Measurements from ENCODE around the gene PCDHB11. TPM values are rescaled to one million over a fixed set of nuclear protein-coding genes. Genes with fewer than 3 reads are reported as not detected.
"Not testable (repeated sequence)": the region's sequence is repeated elsewhere in the genome, so short reads cannot be mapped to it uniquely, and the experiment has no call there.

Gene PCDHB11
- total RNA-seq, 1 donor from 2014 or later, result 8.5 TPM

DNA sequence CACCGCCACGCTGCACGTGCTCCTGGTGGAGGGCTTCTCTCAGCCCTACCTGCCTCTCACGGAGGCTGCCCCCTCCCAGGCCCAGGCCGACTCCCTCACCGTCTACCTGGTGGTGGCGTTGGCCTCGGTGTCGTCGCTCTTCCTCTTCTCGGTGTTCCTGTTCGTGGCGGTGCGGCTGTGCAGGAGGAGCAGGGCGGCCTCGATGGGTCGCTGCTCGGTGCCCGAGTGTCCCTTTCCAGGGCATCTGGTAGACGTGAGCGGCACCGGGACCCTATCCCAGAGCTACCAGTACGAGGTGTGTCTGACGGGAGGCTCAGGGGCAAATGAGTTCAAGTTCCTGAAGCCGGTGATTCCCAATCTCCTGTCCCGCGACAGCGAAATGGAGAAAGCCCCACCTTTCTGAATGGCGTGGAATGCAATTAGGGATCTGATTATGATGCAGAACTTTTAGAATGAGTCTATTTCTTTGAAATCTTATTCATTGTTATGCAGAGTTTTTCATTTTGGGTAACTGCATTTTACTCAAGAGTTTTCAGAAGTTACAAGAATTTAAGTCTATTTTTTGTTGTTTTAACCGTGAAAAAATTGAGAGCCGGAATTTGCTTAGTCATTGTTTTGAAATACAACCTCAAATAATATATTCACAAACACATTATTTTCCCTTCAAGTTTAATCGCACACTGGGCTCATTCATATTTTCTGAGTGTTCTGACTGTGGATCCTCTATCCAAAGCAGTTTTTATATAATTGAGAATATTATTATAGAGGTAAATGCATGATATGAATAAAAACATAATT is 37.3 kb downstream of the PCDHB11 start:
- DNase-seq (ENCODE audit: low spot score), result no peak

GRCh38 chr5:141241496-141241895 is 42.1 kb downstream of the PCDHB11 start:
- no peak for DNase-seq (ENCODE audit: low spot score)

- DNase-seq (ENCODE audit: low spot score), result no peak
Measured at GRCh38 chr5:141245250-141245717, 45.9 kb downstream of the PCDHB11 start, which contains the start of gene PCDHB15. Gene PCDHB15 (plus strand): TSS chr5:141245395. CDS start chr5:141245579, 184 bp downstream.

GRCh38 chr5:141246971-141247370 is 47.5 kb downstream of the PCDHB11 start:
- not testable (repeated sequence) for DNase-seq (ENCODE audit: low spot score)

DNA sequence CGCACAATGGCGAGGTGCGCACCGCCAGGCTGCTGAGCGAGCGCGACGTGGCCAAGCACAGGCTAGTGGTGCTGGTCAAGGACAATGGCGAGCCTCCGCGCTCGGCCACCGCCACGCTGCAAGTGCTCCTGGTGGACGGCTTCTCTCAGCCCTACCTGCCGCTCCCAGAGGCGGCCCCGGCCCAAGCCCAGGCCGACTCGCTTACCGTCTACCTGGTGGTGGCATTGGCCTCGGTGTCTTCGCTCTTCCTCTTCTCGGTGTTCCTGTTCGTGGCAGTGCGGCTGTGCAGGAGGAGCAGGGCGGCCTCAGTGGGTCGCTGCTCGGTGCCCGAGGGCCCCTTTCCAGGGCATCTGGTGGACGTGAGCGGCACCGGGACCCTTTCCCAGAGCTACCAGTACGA is 48.0 kb downstream of the PCDHB11 start:
- DNase-seq (ENCODE audit: low spot score), result not testable (repeated sequence)

GRCh38 chr5:141250576-141250975 is 51.1 kb downstream of the PCDHB11 start:
- DNase-seq (ENCODE audit: low spot score), result no peak

Other genes starting within 250 kb of the PCDHB11 start
- 33.4 TPM for gene PCDHAC2, start 233.2 kb upstream of the PCDHB11 start, total RNA-seq
- 0.09 TPM for gene PCDHB1, start 148.3 kb upstream of the PCDHB11 start, total RNA-seq
- gene PCDHB2, start 105.0 kb upstream of the PCDHB11 start, total RNA-seq, result 3.6 TPM
- gene PCDHB3, start 99.2 kb upstream of the PCDHB11 start, total RNA-seq, result 1.4 TPM
- gene PCDHB4, start 77.8 kb upstream of the PCDHB11 start, total RNA-seq, result 5.2 TPM
- 8.0 TPM for gene PCDHB5, start 64.4 kb upstream of the PCDHB11 start, total RNA-seq
- 0.60 TPM for gene PCDHB6, start 49.6 kb upstream of the PCDHB11 start, total RNA-seq
- 2.1 TPM for gene PCDHB7, start 27.0 kb upstream of the PCDHB11 start, total RNA-seq
- 1.8 TPM for gene PCDHB8, start 21.8 kb upstream of the PCDHB11 start, total RNA-seq
- gene PCDHB16, start 17.2 kb upstream of the PCDHB11 start, total RNA-seq, result 3.0 TPM
- 2.1 TPM for gene PCDHB9, start 12.5 kb upstream of the PCDHB11 start, total RNA-seq
- 2.5 TPM for gene PCDHB10, start 7.3 kb upstream of the PCDHB11 start, total RNA-seq
- gene PCDHB12, start 9.1 kb downstream of the PCDHB11 start, total RNA-seq, result 3.5 TPM
- gene PCDHB13, start 14.3 kb downstream of the PCDHB11 start, total RNA-seq, result 8.3 TPM
- 9.4 TPM for gene PCDHB14, start 23.7 kb downstream of the PCDHB11 start, total RNA-seq
- 3.6 TPM for gene PCDHB15, start 45.8 kb downstream of the PCDHB11 start, total RNA-seq
- not detected for gene SLC25A2, start 104.4 kb downstream of the PCDHB11 start, total RNA-seq
- gene TAF7, start 121.2 kb downstream of the PCDHB11 start, total RNA-seq, result 65.2 TPM
- 0.72 TPM for gene PCDHGA1, start 130.9 kb downstream of the PCDHB11 start, total RNA-seq
- gene PCDHGA2, start 139.1 kb downstream of the PCDHB11 start, total RNA-seq, result 6.7 TPM
- gene PCDHGA3, start 144.2 kb downstream of the PCDHB11 start, total RNA-seq, result 4.0 TPM
- gene PCDHGB1, start 150.5 kb downstream of the PCDHB11 start, total RNA-seq, result 4.6 TPM
- gene PCDHGA4, start 155.4 kb downstream of the PCDHB11 start, total RNA-seq, result 3.3 TPM
- 5.1 TPM for gene PCDHGB2, start 160.4 kb downstream of the PCDHB11 start, total RNA-seq
- gene PCDHGA5, start 164.5 kb downstream of the PCDHB11 start, total RNA-seq, result 3.3 TPM
- 3.0 TPM for gene PCDHGB3, start 170.6 kb downstream of the PCDHB11 start, total RNA-seq
- gene PCDHGA6, start 174.3 kb downstream of the PCDHB11 start, total RNA-seq, result 6.6 TPM
- gene PCDHGA7, start 183.1 kb downstream of the PCDHB11 start, total RNA-seq, result 4.5 TPM
- gene PCDHGB4, start 188.1 kb downstream of the PCDHB11 start, total RNA-seq, result 5.2 TPM
- gene PCDHGA8, start 193.0 kb downstream of the PCDHB11 start, total RNA-seq, result 1.9 TPM
- 12.4 TPM for gene PCDHGB5, start 198.3 kb downstream of the PCDHB11 start, total RNA-seq
- gene PCDHGA9, start 203.2 kb downstream of the PCDHB11 start, total RNA-seq, result 7.5 TPM
- 11.6 TPM for gene PCDHGB6, start 208.4 kb downstream of the PCDHB11 start, total RNA-seq
- 6.2 TPM for gene PCDHGA10, start 213.4 kb downstream of the PCDHB11 start, total RNA-seq
- gene PCDHGB7, start 218.1 kb downstream of the PCDHB11 start, total RNA-seq, result 15.5 TPM
- 4.2 TPM for gene PCDHGA11, start 221.4 kb downstream of the PCDHB11 start, total RNA-seq
- 10.2 TPM for gene PCDHGA12, start 230.9 kb downstream of the PCDHB11 start, total RNA-seq

All from mucosa of gallbladder (tissue), 1 donor.